Activated T-cell treated with anti-CD3 and anti-CD28 coated beads for 48 hours (primary cell): Measurements from ENCODE around the gene MPC1.
"Not testable (repeated sequence)": the region's sequence is repeated elsewhere in the genome, so short reads cannot be mapped to it uniquely, and the experiment has no call there.

Source experiments
- DNase-seq: peaks from one replicate; pipeline ENCODE4 v3.0.0-alpha.2; 2020; ENCODE audit warnings: low read depth

Gene MPC1

DNA sequence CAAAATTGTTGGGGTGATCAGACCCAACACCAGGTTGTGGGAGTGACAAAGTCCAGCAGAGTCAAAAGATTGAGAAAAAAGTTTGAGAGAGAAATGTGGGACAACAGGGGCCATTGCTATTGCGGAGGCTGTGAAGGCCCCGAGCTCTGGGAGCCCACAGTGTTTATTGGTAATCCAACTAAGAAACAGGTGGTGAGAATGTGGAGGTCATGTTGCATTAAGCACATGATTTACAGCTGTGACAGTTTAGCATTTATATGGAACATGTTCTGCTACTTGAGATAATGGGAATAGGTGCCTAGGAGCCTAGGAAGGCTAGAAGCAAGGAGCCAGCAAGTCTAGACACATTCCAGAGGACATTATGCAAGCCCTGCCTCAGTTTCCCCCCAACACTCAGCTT is 37.8 kb downstream of the MPC1 start:
- not testable (repeated sequence) for DNase-seq

GRCh38 chr6:166344240-166344639 is 38.5 kb downstream of the MPC1 start:
- no peak for DNase-seq

DNA sequence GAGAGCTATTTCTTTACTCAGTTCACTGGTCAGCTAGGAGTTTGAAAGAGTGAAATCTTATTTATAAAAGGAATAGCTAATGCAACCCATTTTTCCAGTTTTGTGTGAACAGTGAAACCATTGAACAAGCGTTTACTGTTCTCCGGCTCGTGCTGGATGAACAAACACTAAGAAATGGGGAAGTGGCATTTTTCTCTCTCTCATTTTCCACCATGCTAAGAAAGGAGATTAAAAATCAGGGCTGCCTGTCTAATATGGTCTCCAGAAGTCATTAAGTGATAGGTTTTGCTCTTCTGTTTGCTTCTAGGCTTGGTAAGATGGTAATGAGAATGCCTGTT is 39.6 kb downstream of the MPC1 start:
- no peak for DNase-seq

GRCh38 chr6:166342349-166343149 is 40.2 kb downstream of the MPC1 start, which contains the start of gene SFT2D1:
Gene SFT2D1, minus strand, starts transcription at chr6:166342545. Its CDS starts 64 bp downstream, at chr6:166342481.
- peak; percentile 79 for DNase-seq

- DNase-seq: no peak
Observed at GRCh38 chr6:166341977-166342348, 40.8 kb downstream of the MPC1 start.

DNA sequence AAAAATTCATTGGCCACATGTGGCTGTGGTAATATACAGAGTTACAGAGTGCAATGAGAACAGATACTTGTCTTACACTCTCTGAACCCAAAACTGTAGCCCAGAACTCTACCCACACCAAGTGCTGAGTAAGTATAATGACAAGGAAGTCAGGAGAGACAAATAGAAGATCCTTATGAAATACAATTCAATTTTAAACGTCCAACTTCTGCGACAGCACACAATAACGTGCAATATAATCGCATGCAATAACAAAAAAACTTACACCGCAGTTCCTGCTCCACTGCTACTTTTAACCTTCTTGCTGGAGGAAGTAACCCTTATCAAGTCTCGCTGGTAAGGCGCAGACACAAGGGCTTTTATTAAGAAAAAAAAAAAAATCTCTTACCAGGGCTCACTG is 41.3 kb downstream of the MPC1 start:
- DNase-seq: no peak

GRCh38 chr6:166338854-166339253 is 43.9 kb downstream of the MPC1 start:
- no peak for DNase-seq

- no peak for DNase-seq
Observed at GRCh38 chr6:166336847-166337246, 45.9 kb downstream of the MPC1 start.

GRCh38 chr6:166335378-166336302 is 47.1 kb downstream of the MPC1 start:
- DNase-seq: no peak

DNA sequence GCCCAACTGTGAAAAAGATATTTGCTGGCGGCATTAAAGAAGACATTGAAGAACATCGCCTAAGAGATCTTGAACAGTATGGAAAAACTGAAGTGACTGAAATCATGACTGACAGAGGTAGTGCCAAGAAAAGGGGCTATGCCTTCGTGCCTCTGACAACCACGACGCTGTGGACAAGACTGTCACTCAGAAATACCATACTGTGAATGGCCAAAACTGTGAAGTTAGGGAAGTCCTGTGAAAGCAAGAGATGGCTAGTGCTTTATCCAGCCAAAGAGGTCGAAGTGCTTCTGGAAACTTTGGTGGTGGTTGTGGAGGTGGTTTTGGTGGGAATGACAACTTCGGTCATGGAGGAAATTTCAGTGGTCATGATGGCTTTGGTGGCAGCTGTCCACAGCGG is 47.9 kb downstream of the MPC1 start:
- DNase-seq: no peak

GRCh38 chr6:166333172-166333995 is 49.4 kb downstream of the MPC1 start:
- no peak for DNase-seq

- no peak for DNase-seq
Observed at GRCh38 chr6:166331503-166332415, 51.0 kb downstream of the MPC1 start.

- DNase-seq: no peak
Observed at GRCh38 chr6:166330612-166331011, 52.1 kb downstream of the MPC1 start.

GRCh38 chr6:166325383-166326042 is 57.2 kb downstream of the MPC1 start:
- no peak for DNase-seq

- DNase-seq: no peak
Observed at GRCh38 chr6:166323395-166323794, 59.3 kb downstream of the MPC1 start.

DNA sequence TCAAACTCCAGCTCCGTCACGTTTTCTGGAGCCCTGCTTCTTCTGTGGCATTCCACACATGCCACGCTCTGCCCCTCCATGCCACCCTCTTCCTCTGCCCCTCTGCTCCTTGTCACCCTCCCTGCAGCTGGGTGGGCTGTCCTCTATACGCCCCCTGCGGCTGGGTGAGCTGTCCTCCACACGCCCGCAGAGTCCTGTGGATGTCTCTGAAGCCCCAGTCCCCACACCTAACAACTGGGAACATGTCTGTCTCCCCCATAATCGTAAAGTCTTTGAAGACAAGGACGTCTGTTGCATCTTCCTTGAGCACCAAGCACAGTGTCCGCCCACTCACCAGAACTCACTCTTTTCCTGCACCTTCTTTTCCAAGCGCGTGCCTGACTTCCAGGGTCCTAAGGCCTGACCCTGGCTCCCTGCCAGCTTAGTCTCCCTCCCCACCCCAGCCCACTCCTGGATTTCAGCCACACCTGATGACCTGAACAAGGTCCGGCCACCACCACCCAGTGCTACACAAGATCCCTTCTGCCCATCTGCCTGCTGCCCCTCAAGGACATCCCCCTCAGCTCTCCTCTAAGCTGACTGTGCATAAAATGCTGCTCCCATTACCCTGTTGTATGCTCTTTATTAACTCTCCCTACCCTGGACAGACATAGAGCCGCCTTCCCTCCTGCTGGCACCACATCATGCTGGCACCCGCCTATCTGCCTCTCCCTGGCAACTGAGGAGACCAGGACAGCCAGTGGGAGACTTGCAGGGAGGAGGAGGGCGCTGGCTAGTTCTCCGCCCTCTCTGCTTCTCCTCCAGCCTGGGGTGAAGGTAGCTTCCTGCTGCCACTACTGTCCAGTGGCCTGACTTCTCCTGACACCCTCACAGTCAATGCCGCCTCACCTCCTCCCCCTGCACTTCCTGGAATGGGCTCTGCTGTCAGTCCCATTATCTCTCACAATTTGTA is 63.8 kb downstream of the MPC1 start:
- DNase-seq: no peak

GRCh38 chr6:166318227-166318626 is 64.5 kb downstream of the MPC1 start:
- DNase-seq: no peak

DNA sequence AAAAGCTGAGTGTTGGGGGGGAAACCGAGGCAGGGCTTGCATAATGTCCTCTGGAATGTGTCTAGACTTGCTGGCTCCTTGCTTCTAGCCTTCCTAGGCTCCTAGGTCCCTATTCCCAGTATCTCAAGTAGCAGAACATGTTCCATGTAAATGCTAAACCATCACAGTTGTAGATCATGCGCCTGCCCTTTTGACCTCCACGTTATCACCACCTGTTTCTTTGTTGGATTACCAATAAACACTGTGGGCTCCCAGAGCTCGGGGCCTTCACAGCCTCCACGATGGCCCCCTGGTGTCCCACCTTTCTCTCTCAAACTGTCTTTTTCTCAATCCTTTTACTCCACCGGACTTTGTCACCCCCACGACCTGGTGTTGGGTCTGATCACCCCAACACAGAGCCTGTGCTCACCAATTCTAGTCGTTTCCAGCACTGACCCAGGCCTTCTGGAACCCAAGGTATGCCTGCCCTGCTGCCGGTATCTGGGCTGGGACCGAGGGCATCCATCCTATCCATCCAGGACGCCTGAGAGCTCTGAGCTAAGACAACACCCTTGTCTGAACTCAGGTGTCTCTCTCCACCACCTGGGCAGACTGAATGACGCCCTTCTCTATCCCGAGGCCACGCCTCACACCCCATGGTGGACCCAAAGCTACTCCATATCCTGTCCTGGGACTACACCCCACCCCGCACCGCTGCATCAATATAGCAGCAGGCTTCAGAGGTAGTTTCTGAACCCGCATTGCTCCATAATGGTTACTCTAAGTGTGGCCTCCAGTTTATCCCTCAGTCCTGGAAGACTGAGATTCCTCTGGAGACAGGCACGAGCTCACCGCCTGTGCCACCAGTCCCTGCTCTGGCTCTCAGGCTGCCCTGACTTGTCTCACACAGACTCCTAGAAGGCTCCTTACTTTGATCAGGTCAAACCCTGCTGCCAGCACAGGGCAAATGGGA is 65.2 kb downstream of the MPC1 start:
- no peak for DNase-seq
